CD8-positive, alpha-beta memory T cell (primary cell): ENCODE data around the gene XPNPEP2. TPM values are rescaled to one million over a fixed set of nuclear protein-coding genes. Genes with fewer than 3 reads are reported as not detected.

Experiments
- CTCF ChIA-PET: fragments of 350-600 bp; sonication (Branson Sonifier 250); formaldehyde crosslinking; loops from one replicate; lab custom pipeline; 2021; ENCODE audit warnings: antibody characterized with exemption; lab: Charles Lee
- POLR2A ChIA-PET: fragments of 350-600 bp; sonication (Branson Sonifier 250); formaldehyde crosslinking; loops from one replicate; lab custom pipeline; 2021; ENCODE audit warnings: antibody characterized with exemption; lab: Charles Lee
- DNase-seq, 5 donors: peaks; one replicate each; pipeline versions ENCODE4 v3.0.0 to v3.0.0-alpha.2; 2020 to 2022; ENCODE audit warnings: mixed read lengths in 1 of 5
- H3K27ac ChIP-seq: one replicate; pipeline ENCODE4 v1.7.0; 2013; ENCODE audit warnings: low read depth, mild to moderate bottlenecking, low read length, moderate library complexity
- H3K27me3 ChIP-seq: 2 replicates; pipeline ENCODE4 v1.7.0; 2013; ENCODE audit warnings: low read length, mild to moderate bottlenecking; ENCODE audit not compliant: insufficient read depth, poor library complexity, severe bottlenecking
- H3K36me3 ChIP-seq: 2 replicates; pipeline ENCODE4 v1.7.0; 2013; ENCODE audit warnings: mild to moderate bottlenecking, low read length, moderate library complexity; ENCODE audit not compliant: insufficient read depth
- H3K4me1 ChIP-seq: 2 replicates; pipeline ENCODE4 v1.7.0; 2013; ENCODE audit warnings: mild to moderate bottlenecking, low read length, moderate library complexity; ENCODE audit not compliant: insufficient read depth
- H3K4me3 ChIP-seq: 2 replicates; pipeline ENCODE4 v1.7.0; 2013; ENCODE audit warnings: mild to moderate bottlenecking, low read length
- H3K9me3 ChIP-seq: 2 replicates; pipeline ENCODE4 v1.7.0; 2013; ENCODE audit warnings: mild to moderate bottlenecking, low read length
- H3K27ac Mint-ChIP-seq, 8 donors: one replicate each; pipeline ENCODE4 v1.8.0; 2020 to 2021; ENCODE audit warnings: mixed read lengths in 8 of 8, mild to moderate bottlenecking in 6 of 8, inconsistent platforms in 3 of 8, moderate library complexity in 3 of 8
- H3K27me3 Mint-ChIP-seq, 2 donors: one replicate each; pipeline ENCODE4 v1.8.0; 2020 to 2021; ENCODE audit warnings: mixed read lengths in 2 of 2, mild to moderate bottlenecking in 1 of 2, moderate library complexity in 1 of 2
- H3K36me3 Mint-ChIP-seq, 3 donors: one replicate each; pipeline ENCODE4 v1.8.0; 2020 to 2021; ENCODE audit warnings: mixed read lengths in 3 of 3, inconsistent platforms in 1 of 3, mild to moderate bottlenecking in 1 of 3
- H3K4me1 Mint-ChIP-seq, 3 donors: one replicate each; pipeline ENCODE4 v1.8.0; 2020 to 2021; ENCODE audit warnings: mixed read lengths in 3 of 3, inconsistent platforms in 1 of 3, mild to moderate bottlenecking in 1 of 3
- H3K4me3 Mint-ChIP-seq, 7 donors: one replicate each; pipeline ENCODE4 v1.8.0; 2020 to 2021; ENCODE audit warnings: mixed read lengths in 7 of 7, mild to moderate bottlenecking in 6 of 7, moderate library complexity in 4 of 7, inconsistent platforms in 2 of 7
- H3K9me3 Mint-ChIP-seq, 5 donors: one replicate each; pipeline ENCODE4 v1.8.0; 2020 to 2022; ENCODE audit warnings: mixed read lengths in 5 of 5, mild to moderate bottlenecking in 3 of 5, moderate library complexity in 2 of 5, inconsistent platforms in 1 of 5
- polyA plus RNA-seq: library from polyadenylated mRNA; unstranded; fragments of 300-500 nt; fragmentation: Illumina TruSeq; gene quantifications from one replicate; pipeline ENCODE4 v1.2.3, GENCODE V29; 2021
- total RNA-seq, 2 experiments: library from RNA; stranded (reverse); gene quantifications; one replicate each; pipeline ENCODE4 v1.2.3, GENCODE V29; 2021

XPNPEP2 gene
- total and polyA plus RNA-seq, 3 experiments from 2014 or later: 0.28 to 1.2 (median 0.29) TPM

- no peaks in the 10 kb centered on the region for H3K9me3 ChIP-seq
- Mint-ChIP-seq H3K27ac (peak overlapping the region; percentile 62 to 93 (median 88)), H3K4me3 (peak overlapping the region in 4 of 7 donors; percentile 36 to 79 (median 56)), H3K4me1 (peaks cover 58 to 67% (median 61%) of the 10 kb centered on the region in 3 donors), H3K27me3 (peaks cover 0 to 2% of the 10 kb centered on the region in 2 donors), H3K36me3 (no peaks in the 10 kb centered on the region), H3K9me3 (no peaks in the 10 kb centered on the region)
- ChIA-PET POLR2A (interaction anchor here (1.3 to 6.4 kb wide), 5 partner anchors 9 to 31 kb away, joined by 5 to 82 read pairs (median 6); partner anchors contain the start of gene SASH3), CTCF (interaction anchor here (0.7 to 6.2 kb wide), 9 partner anchors 9 to 90 kb away, joined by 3 to 37 read pairs (median 4); partner anchors contain the start of gene SASH3)
- H3K4me1 ChIP-seq: peaks cover 60% of the 10 kb centered on the region
- no peaks in the 10 kb centered on the region for H3K36me3 ChIP-seq
- no peak for DNase-seq
- H3K27ac ChIP-seq: no peak overlapping the region
- no peak overlapping the region for H3K4me3 ChIP-seq
- H3K27me3 ChIP-seq: no peaks in the 10 kb centered on the region
These were observed 29.4 kb downstream of the XPNPEP2 start for GRCh38 chrX:129768186-129768585.

GRCh38 chrX:129768586-129769466 is 30.0 kb downstream of the XPNPEP2 start:
- Mint-ChIP-seq H3K27ac (peak overlapping the region; percentile 62 to 93 (median 88)), H3K27me3 (peaks cover 0 to 2% of the 10 kb centered on the region in 2 donors), H3K4me3 (peak overlapping the region; percentile 50 to 82 (median 66)), H3K4me1 (peaks cover 65 to 74% (median 68%) of the 10 kb centered on the region in 3 donors), H3K9me3 (no peaks in the 10 kb centered on the region), H3K36me3 (no peaks in the 10 kb centered on the region)
- no peak for DNase-seq
- no peaks in the 10 kb centered on the region for H3K9me3 ChIP-seq
- H3K36me3 ChIP-seq: no peaks in the 10 kb centered on the region
- H3K27me3 ChIP-seq: no peaks in the 10 kb centered on the region
- H3K27ac ChIP-seq: peak overlapping the region; percentile 25
- POLR2A ChIA-PET: interaction anchor here (1.3 to 6.4 kb wide), 4 partner anchors 9 to 30 kb away, joined by 5 to 82 read pairs (median 6); partner anchors contain the start of gene SASH3
- H3K4me1 ChIP-seq: peaks cover 67% of the 10 kb centered on the region
- CTCF ChIA-PET: interaction anchor here (0.7 to 6.2 kb wide), 12 partner anchors 9 to 113 kb away, joined by 3 to 37 read pairs (median 4); partner anchors contain the start of genes APLN and SASH3
- H3K4me3 ChIP-seq: peak overlapping the region; percentile 36

- no peaks in the 10 kb centered on the region for H3K9me3 Mint-ChIP-seq
- Histone ChIP-seq H3K4me1 (peaks cover 73% of the 10 kb centered on the region), H3K27me3 (no peaks in the 10 kb centered on the region), H3K4me3 (peak overlapping the region; percentile 36), H3K9me3 (no peaks in the 10 kb centered on the region), H3K27ac (peak overlapping the region; percentile 25), H3K36me3 (no peaks in the 10 kb centered on the region)
- CTCF ChIA-PET: interaction anchor here (1.1 to 6.2 kb wide), 7 partner anchors 8 to 114 kb away, joined by 3 to 37 read pairs (median 8); partner anchors contain the start of gene APLN
- POLR2A ChIA-PET: interaction anchor here (1.7 to 6.4 kb wide), 3 partner anchors 10 to 17 kb away, joined by 5 to 82 read pairs (median 8); partner anchors contain the start of gene SASH3
- H3K27me3 Mint-ChIP-seq: no peaks in the 10 kb centered on the region
- peak overlapping the region; percentile 62 to 93 (median 88) for H3K27ac Mint-ChIP-seq
- peak overlapping the region; percentile 50 to 82 (median 66) for H3K4me3 Mint-ChIP-seq
- no peaks in the 10 kb centered on the region for H3K36me3 Mint-ChIP-seq
- H3K4me1 Mint-ChIP-seq: peaks cover 72 to 81% (median 75%) of the 10 kb centered on the region in 3 donors
- DNase-seq: peak; percentile 60 to 90 (median 77)
These were observed 30.8 kb downstream of the XPNPEP2 start for GRCh38 chrX:129769467-129770154.

GRCh38 chrX:129771266-129771995 is 32.7 kb downstream of the XPNPEP2 start:
- H3K36me3 ChIP-seq: no peaks in the 10 kb centered on the region
- Mint-ChIP-seq H3K27ac (peak overlapping the region; percentile 80 to 96 (median 92)), H3K9me3 (no peaks in the 10 kb centered on the region), H3K4me1 (peaks cover 77 to 94% (median 85%) of the 10 kb centered on the region in 3 donors), H3K27me3 (no peaks in the 10 kb centered on the region), H3K4me3 (peak overlapping the region; percentile 58 to 86 (median 67)), H3K36me3 (no peaks in the 10 kb centered on the region)
- H3K9me3 ChIP-seq: no peaks in the 10 kb centered on the region
- POLR2A ChIA-PET: interaction anchor here (0.8 to 6.4 kb wide), 3 partner anchors 10 to 15 kb away, joined by 3 to 82 read pairs (median 3); partner anchors contain the start of gene SASH3
- H3K4me1 ChIP-seq: peaks cover 85% of the 10 kb centered on the region
- CTCF ChIA-PET: interaction anchor here (0.6 to 6.2 kb wide), 4 partner anchors 8 to 257 kb away, joined by 3 to 37 read pairs (median 10); no protein-coding TSS in a partner anchor
- no peaks in the 10 kb centered on the region for H3K27me3 ChIP-seq
- H3K27ac ChIP-seq: no peak overlapping the region
- no peak overlapping the region for H3K4me3 ChIP-seq
- DNase-seq: peak in 3 of 5 donors; percentile 50 to 65 (median 55)

GRCh38 chrX:129772796-129773431 is 34.1 kb downstream of the XPNPEP2 start:
- no peaks in the 10 kb centered on the region for H3K36me3 ChIP-seq
- H3K27me3 Mint-ChIP-seq: no peaks in the 10 kb centered on the region
- no peaks in the 10 kb centered on the region for H3K27me3 ChIP-seq
- peaks cover 79 to 96% (median 86%) of the 10 kb centered on the region in 3 donors for H3K4me1 Mint-ChIP-seq
- ChIA-PET CTCF (interaction anchor here (1.0 to 6.2 kb wide), 7 partner anchors 9 to 95 kb away, joined by 3 to 37 read pairs (median 3); no protein-coding TSS in a partner anchor), POLR2A (interaction anchor here (0.8 to 6.4 kb wide), 3 partner anchors 9 to 17 kb away, joined by 3 to 82 read pairs (median 5); partner anchors contain the start of gene SASH3)
- no peaks in the 10 kb centered on the region for H3K36me3 Mint-ChIP-seq
- H3K4me1 ChIP-seq: peaks cover 87% of the 10 kb centered on the region
- no peak overlapping the region for H3K27ac ChIP-seq
- H3K27ac Mint-ChIP-seq: peak overlapping the region; percentile 86 to 98 (median 94)
- peak overlapping the region; percentile 19 to 87 (median 69) for H3K4me3 Mint-ChIP-seq
- no peaks in the 10 kb centered on the region for H3K9me3 Mint-ChIP-seq
- no peak overlapping the region for H3K4me3 ChIP-seq
- peak in 3 of 5 donors; percentile 44 to 61 (median 53) for DNase-seq
- H3K9me3 ChIP-seq: no peaks in the 10 kb centered on the region

GRCh38 chrX:129773649-129774458 is 35.1 kb downstream of the XPNPEP2 start:
- CTCF ChIA-PET: interaction anchor here (1.0 to 6.2 kb wide), 5 partner anchors 8 to 47 kb away, joined by 3 to 37 read pairs (median 6); no protein-coding TSS in a partner anchor
- Mint-ChIP-seq H3K27ac (peak overlapping the region; percentile 75 to 98 (median 94)), H3K36me3 (no peaks in the 10 kb centered on the region), H3K27me3 (no peaks in the 10 kb centered on the region), H3K4me1 (peaks cover 78 to 96% (median 86%) of the 10 kb centered on the region in 3 donors), H3K4me3 (peak overlapping the region; percentile 15 to 87 (median 53)), H3K9me3 (no peaks in the 10 kb centered on the region)
- Histone ChIP-seq H3K9me3 (no peaks in the 10 kb centered on the region), H3K27ac (no peak overlapping the region), H3K4me3 (no peak overlapping the region), H3K36me3 (no peaks in the 10 kb centered on the region), H3K27me3 (no peaks in the 10 kb centered on the region), H3K4me1 (peaks cover 87% of the 10 kb centered on the region)
- POLR2A ChIA-PET: interaction anchor here (0.8 to 6.4 kb wide), 3 partner anchors 8 to 18 kb away, joined by 3 to 82 read pairs (median 5); partner anchors contain the start of gene SASH3
- peak in 1 of 5 donors; percentile 55 for DNase-seq
